Loucy (cell line): ENCODE measurements around the gene CLDN8.

ENCODE experiments used
- H2AFZ ChIP-seq: fragments of 200-600 bp; sonication (generic); 2 replicates; pipeline ENCODE4 v1.6.0; 2016; ENCODE audit warnings: antibody characterized with exemption, mild to moderate bottlenecking, low read length, moderate library complexity
- H3F3A ChIP-seq: fragments of 200-600 bp; 2 replicates; pipeline ENCODE4 v1.6.0; 2016; ENCODE audit warnings: antibody characterized with exemption, low read depth, mild to moderate bottlenecking
- H3K27me3 ChIP-seq: fragments of 200-600 bp; sonication (generic); 2 replicates; pipeline ENCODE4 v1.6.1; 2014; ENCODE audit warnings: low read length, mild to moderate bottlenecking; ENCODE audit not compliant: insufficient read depth, poor library complexity, severe bottlenecking
- H3K36me3 ChIP-seq: fragments of 200-600 bp; sonication (generic); 2 replicates; pipeline ENCODE4 v1.6.1; 2016; ENCODE audit warnings: low read length; ENCODE audit not compliant: insufficient read depth
- H3K4me1 ChIP-seq: fragments of 200-600 bp; sonication (generic); 2 replicates; pipeline ENCODE4 v1.5.1; 2014; ENCODE audit warnings: low read length, mild to moderate bottlenecking; ENCODE audit not compliant: insufficient read depth, poor library complexity, severe bottlenecking
- H3K4me2 ChIP-seq: fragments of 200-600 bp; sonication (generic); 2 replicates; pipeline ENCODE4 v1.6.0; 2014; ENCODE audit warnings: antibody characterized with exemption, low read length, low read depth, mild to moderate bottlenecking; ENCODE audit not compliant: poor library complexity, severe bottlenecking
- H3K4me3 ChIP-seq: fragments of 200-600 bp; sonication (generic); 2 replicates; pipeline ENCODE4 v1.5.1; 2014; ENCODE audit warnings: low read length, mild to moderate bottlenecking, mixed read lengths; ENCODE audit not compliant: poor library complexity, severe bottlenecking
- H3K79me2 ChIP-seq: fragments of 200-600 bp; sonication (generic); 2 replicates; pipeline ENCODE4 v1.6.1; 2014; ENCODE audit warnings: low read length; ENCODE audit not compliant: insufficient read depth
- H3K9ac ChIP-seq: fragments of 200-600 bp; sonication (generic); 2 replicates; pipeline ENCODE4 v1.6.0; 2014; ENCODE audit warnings: mild to moderate bottlenecking, low read depth, low read length, moderate library complexity; ENCODE audit not compliant: poor library complexity, severe bottlenecking
- H3K9me2 ChIP-seq: fragments of 200-600 bp; sonication (generic); replicated peaks from 2 replicates; pipeline ENCODE4 v1.6.1; 2016; ENCODE audit warnings: low read depth, low read length, mixed read lengths
- H3K9me3 ChIP-seq: fragments of 200-600 bp; sonication (generic); 2 replicates; pipeline ENCODE4 v1.6.1; 2014; ENCODE audit warnings: mild to moderate bottlenecking, antibody characterized with exemption, low read length, low read depth; ENCODE audit not compliant: insufficient read depth
- H4K20me1 ChIP-seq: fragments of 200-600 bp; sonication (generic); 2 replicates; pipeline ENCODE4 v1.6.0; 2014; ENCODE audit warnings: antibody characterized with exemption, low read length, mild to moderate bottlenecking; ENCODE audit not compliant: insufficient read depth, poor library complexity, severe bottlenecking
- CTCF ChIP-seq: fragments of 200-600 bp; sonication (generic); conservative IDR thresholded peaks from 2 replicates; pipeline ENCODE4 v1.5.1; 2014; ENCODE audit warnings: mild to moderate bottlenecking, antibody characterized with exemption, low read length
- EZH2phosphoT487 ChIP-seq: fragments of 200-600 bp; IDR thresholded peaks from 2 replicates; pipeline ENCODE4 v1.6.1; 2018; ENCODE audit warnings: antibody characterized with exemption, mild to moderate bottlenecking, moderate library complexity, borderline replicate concordance

The CLDN8 gene

GRCh38 chr21:30207252-30207579, 8.7 kb downstream of the CLDN8 start:
- no peaks in the 10 kb centered on the region for H4K20me1 ChIP-seq
- H3K79me2 ChIP-seq, result no peaks in the 10 kb centered on the region
- H3K9me3 ChIP-seq, result no peaks in the 10 kb centered on the region
- H3K27me3 ChIP-seq, result no peaks in the 10 kb centered on the region
- no peaks in the 10 kb centered on the region for H3K9me2 ChIP-seq
- H2AFZ ChIP-seq, result no peak overlapping the region
- TF ChIP-seq EZH2phosphoT487 (no peak), CTCF (no peak)
- H3K4me3 ChIP-seq, result no peak overlapping the region
- H3K4me1 ChIP-seq, result no peaks in the 10 kb centered on the region
- no peak overlapping the region for H3K4me2 ChIP-seq
- no peaks in the 10 kb centered on the region for H3K36me3 ChIP-seq
- H3K9ac ChIP-seq, result no peak overlapping the region
- H3F3A ChIP-seq, result no peaks in the 10 kb centered on the region

- no peak overlapping the region for H3K4me2 ChIP-seq
- no peaks in the 10 kb centered on the region for H3K36me3 ChIP-seq
- H3K79me2 ChIP-seq, result no peaks in the 10 kb centered on the region
- no peaks in the 10 kb centered on the region for H4K20me1 ChIP-seq
- H3K9me2 ChIP-seq, result no peaks in the 10 kb centered on the region
- H3K4me3 ChIP-seq, result no peak overlapping the region
- H3K27me3 ChIP-seq, result no peaks in the 10 kb centered on the region
- H3K9me3 ChIP-seq, result no peaks in the 10 kb centered on the region
- no peak overlapping the region for H2AFZ ChIP-seq
- H3F3A ChIP-seq, result no peaks in the 10 kb centered on the region
- TF ChIP-seq EZH2phosphoT487 (no peak), CTCF (no peak)
- no peak overlapping the region for H3K9ac ChIP-seq
- H3K4me1 ChIP-seq, result no peaks in the 10 kb centered on the region
Measured at GRCh38 chr21:30206551-30207251, 9.2 kb downstream of the CLDN8 start.

DNA sequence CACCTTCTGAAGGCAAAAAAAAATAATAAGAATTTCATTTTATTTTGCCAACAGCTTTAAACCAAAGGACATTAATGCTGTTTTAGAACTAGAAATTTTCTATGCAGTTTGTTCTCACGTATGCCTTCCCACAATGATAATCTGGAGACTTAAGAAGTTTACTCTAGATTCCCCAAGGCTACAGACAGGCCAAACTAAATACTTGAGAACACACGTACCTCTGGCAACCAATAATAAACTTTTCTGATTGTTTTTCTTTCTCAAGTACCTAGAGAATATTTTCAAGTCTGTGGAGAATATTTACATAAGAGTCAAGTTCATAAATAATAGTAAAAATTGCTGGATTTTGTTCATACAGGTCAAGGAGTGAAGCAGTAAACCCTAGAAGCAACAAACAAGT, 15.9 kb downstream of the CLDN8 start:
- H3F3A ChIP-seq, result no peaks in the 10 kb centered on the region
- TF ChIP-seq EZH2phosphoT487 (no peak), CTCF (no peak)
- H3K79me2 ChIP-seq, result no peaks in the 10 kb centered on the region
- no peaks in the 10 kb centered on the region for H3K4me1 ChIP-seq
- no peaks in the 10 kb centered on the region for H3K9me3 ChIP-seq
- no peaks in the 10 kb centered on the region for H3K36me3 ChIP-seq
- H2AFZ ChIP-seq, result no peak overlapping the region
- no peaks in the 10 kb centered on the region for H3K9me2 ChIP-seq
- H3K4me2 ChIP-seq, result no peak overlapping the region
- no peak overlapping the region for H3K4me3 ChIP-seq
- H3K9ac ChIP-seq, result no peak overlapping the region
- H4K20me1 ChIP-seq, result no peaks in the 10 kb centered on the region
- no peaks in the 10 kb centered on the region for H3K27me3 ChIP-seq
